ENCODE results near the gene IRX6. TPM values are rescaled to one million over a fixed set of nuclear protein-coding genes. Genes with fewer than 3 reads are reported as not detected.

The IRX6 gene
- total RNA-seq, 1 donor from 2014 or later = 0.13 TPM

DNA sequence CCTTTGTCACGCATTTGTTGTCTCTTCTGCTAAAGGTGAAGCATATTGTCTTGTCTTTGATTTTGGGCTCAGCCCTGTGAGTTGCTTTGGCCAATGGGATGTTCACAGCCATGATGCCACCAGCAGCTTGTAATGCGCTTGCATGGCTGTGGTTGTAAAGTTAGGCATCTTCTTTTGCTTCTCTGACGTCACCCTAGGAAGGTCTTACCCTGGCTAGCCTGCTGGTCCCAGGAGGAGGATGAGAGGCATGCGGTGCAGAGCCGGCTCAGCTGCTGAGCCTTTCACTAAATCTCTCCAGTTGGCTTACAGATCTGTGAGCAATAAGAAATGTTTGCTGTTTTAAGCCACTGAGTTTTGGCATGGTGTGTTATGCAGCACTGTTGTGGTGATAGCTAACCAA lies 40.8 kb downstream of the IRX6 start:
- no peak for DNase-seq (ENCODE audit: low read depth)

DNA sequence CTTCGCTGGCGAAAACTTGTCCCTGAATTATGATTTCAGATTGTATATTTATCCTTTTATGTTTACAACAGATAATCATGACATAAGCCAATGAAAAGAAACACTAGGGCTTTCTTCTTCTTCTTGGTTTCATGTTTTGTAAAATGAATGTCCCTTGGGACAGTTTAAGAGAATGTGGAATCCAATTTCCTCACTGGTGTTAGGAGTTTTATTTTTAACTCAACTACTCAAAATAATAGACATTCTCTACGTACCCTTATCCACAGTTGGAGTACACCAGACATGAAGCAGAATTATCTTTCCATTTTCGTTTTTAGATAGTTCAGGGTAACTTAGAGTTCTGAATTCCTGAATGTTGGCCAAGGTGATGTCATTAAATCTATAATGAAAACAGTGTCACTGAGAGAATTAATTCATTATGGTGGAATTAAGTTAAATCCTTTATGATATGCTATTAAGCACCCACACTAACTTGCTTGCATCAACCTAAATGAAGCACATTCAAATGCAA lies 43.4 kb downstream of the IRX6 start:
- peak; percentile 46 for DNase-seq (ENCODE audit: low read depth)

DNA sequence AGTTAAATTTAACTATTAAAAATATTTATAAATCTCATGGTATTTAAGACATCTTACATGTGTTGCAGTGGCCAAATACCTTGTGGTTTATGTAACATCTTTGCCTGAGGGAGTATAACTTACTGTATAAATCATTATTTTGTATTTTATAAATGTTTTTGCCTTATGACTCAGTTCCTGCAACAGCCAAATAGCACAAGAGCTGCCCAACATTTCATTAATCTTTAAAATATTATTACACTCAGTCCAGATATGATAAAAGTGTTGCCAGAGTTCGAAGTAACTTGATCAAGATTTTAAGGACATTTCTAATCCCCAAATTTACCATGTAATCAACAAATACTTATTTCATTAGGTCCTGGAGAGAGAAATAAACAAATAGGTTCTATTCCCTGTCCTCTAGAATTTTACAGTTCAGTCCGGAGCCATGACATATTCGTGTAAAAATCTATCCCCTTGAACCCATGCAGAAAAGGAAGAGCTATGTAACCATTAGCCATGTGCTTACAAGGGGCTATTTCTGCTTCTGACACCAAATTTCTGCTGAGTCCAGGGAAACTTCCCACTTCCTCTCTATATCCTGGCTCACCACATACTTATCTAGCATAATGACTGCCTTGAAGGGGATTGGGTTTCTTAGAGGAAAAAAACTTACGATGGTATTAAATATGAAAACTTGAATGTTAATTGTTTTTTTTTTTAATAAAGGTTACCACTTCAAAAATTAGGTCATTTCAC lies 44.0 kb downstream of the IRX6 start:
- DNase-seq (ENCODE audit: low read depth) = no peak

DNA sequence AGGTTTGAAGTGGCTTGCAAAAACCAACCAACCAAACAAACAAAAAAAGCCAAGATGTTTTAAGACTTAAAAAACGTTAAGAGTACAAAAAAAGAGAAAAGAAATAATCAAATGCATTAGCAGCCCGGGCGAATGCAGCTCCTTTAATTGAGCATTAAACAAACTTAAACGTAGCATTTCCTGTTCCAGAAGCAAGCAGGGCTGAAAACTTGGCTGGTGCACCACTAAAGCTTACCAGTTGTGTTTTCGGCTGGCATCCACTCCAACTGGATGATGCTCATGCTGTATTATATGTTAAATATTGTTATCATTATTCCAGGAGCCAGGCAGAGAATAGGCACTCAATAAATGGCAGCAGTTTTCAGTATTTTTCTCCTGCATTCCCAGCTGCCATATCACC lies 45.1 kb downstream of the IRX6 start:
- DNase-seq (ENCODE audit: low read depth) = no peak

DNA sequence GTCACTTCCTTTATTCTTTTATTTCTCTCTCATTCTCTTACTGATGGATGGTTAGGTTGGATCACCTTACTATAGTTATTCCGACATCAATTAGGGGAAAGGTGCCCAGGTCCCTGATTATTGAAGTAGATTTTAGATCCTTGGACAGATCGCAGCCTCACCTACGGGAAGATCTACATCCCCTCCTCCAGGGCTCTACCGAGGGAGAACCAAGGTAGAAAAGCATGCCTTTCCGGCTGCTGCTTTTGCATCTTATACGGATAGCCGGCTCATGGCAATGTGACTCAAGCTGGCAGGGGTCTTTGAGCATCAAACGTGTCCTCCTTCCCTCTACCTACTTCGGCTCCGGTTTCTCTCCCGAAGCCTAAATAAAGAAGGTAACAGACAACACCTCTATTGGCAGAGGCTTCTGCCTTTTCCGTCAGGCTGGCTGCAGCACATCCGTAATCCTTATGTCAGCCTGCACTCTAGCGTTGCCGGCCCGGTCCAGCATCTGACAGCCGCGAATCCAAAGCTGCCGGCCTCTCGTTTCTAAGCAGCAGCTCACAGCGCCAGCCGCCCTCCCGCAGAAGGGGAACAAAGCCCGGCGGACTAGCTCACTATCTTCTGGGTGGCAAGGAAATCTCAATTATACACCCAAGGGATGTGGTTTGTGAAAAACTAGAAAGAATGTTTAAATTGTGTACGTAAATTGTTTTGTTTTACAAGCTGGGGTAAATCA lies 46.9 kb downstream of the IRX6 start:
- DNase-seq (ENCODE audit: low read depth) = no peak

DNA sequence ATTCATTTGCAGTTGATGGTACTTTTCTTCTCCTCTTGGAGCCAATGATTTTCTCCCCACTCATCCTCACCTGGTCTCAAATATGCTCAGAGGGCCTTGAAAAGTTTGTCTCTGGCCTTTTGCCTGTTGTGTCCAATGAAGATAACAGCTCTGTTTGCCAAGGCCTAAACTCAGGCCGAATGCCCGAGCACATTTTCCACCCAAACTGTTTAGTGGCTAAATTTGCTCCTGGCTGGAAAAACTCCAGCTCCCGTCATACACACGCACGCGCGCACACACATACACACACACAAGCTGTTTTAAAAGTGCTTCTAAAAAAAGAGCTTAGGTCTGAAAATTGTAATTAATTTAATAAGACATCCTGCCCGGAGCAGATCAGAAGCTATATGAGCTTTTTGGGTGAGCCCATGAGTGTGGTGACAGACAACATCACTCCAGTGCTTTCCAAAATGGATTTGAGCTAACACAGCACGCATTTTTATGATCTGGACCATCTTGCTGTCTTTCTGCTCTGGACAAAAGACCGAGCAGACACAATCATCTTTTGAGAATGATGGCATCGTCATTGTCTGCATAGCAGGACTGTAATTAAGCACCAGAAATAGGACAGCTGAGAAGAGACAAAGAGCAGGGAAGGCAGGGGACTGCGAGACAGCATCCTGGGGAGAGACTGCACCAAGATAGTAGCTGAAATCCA lies 48.9 kb downstream of the IRX6 start:
- no peak for DNase-seq (ENCODE audit: low read depth)

DNA sequence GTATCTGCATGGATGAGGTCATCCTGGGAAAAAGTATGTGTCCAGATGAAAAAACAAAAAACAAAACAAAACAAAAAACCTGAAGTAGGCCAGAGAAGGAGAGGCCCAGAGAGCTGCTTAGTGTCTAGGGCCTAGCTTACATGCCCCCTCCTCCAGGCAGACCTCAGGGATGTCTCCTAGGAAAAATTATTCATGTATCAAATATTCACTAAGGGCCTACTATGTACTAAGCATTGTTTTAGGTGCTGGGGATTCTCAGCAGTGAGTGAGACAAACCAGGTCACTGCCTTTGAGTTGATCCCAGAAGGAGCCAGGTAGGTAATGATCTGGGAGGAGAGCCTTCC lies 49.5 kb downstream of the IRX6 start:
- no peak for DNase-seq (ENCODE audit: low read depth)

DNA sequence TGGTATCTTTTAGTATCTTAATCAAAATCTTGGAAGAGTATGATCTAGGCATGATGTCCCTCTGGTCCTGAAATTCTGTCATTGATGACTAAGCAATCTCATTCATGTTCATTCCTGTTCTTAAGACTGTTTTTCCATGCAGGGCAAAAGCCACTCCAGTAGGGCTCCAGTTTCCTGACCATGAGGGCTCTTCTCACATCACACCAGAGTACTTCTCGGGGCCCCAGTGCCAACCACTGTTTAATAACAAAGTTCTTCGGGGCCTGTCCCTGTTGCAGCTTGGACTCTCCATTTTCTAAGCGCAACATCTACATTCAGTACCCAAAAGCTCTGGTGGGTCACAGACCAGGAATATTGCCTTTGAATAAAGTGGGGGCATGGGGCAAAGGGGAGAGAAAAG lies 52.0 kb downstream of the IRX6 start:
- no peak for DNase-seq (ENCODE audit: low read depth)

DNA sequence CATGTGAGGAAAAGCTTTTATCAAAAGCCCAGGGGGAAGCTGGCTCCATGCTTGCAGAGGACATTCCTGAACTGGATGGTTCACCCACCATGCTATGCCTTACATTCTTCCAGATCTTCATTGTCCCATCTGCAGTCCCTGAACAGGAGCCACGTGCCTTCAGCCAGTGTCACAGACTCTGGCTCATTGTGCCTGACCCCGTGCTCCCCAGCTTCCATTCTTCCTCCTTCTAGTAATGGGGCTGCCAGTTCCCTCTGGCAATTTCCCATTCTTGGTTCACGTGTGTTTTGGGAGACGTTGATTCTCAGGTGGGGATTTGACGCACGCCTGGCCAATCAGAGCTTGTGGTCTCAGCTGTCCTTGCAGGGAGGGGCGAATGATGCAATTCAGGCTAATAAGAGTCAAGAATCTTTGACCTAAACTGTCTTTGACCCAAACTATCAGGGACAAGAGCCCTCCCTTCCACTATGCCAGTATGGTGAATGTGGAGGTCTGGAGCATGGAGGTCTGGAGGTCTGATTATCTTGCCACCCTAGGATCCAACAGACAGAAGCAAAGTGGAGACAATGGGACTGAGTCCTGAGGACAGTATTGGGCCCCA lies 52.7 kb downstream of the IRX6 start:
- DNase-seq (ENCODE audit: low read depth) = no peak

DNA sequence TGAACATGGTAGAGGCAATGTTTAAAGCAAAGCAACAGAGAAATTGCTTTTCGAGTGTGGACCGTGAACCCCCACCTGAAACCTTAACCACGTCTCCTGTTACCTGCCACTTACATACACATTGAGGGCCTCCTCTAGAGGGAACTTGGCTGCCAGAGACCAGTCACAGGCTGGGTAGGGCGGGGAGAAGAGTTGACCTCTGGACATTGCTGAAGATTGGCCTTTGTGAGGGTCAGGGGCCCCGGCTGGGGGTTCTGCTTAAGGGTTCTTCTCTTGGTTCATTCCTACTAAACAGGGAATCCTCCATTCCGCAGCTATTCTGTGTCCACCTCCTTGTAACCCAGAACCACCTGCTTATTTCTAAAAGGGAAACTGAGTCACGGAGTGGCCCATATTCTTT lies 53.8 kb downstream of the IRX6 start:
- DNase-seq (ENCODE audit: low read depth) = no peak

DNA sequence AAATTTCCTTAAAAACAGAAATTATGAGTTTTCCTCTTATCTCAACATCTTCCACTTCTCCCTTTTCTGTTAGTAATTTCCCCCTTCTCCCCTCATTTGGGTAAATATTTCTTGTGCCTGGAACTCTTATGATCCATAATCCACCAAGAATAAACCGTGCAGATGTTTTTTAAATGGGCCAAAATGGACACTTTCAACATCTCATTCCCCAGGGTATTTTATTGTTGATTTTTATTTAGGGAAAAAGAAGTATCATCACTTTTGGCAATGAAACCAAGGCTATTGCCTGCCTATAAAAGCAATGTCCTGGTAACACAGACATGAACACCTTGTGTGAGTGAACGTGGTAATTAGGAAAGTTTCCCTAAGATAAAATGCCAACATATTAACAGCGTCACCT lies 54.6 kb downstream of the IRX6 start:
- no peak for DNase-seq (ENCODE audit: low read depth)

DNA sequence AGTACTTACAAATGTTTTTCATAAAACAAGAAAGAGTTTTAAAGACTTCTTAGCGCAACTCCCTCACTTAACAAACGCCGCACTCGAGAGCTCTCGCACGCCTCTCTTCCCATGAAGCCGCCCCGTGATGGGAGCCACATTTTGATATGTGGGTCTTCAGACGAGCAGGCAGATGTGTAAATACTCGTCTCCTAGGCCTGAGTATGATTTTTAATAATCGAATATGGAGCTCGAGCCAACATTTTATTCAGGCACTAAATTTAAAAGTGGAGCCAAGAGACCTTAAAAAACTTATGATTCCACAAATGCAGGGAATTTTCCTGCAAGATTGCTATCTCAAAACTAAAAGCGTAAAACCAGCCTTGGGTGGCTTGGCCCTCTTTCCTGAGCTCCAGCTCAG lies 55.4 kb downstream of the IRX6 start:
- no peak for DNase-seq (ENCODE audit: low read depth)

DNA sequence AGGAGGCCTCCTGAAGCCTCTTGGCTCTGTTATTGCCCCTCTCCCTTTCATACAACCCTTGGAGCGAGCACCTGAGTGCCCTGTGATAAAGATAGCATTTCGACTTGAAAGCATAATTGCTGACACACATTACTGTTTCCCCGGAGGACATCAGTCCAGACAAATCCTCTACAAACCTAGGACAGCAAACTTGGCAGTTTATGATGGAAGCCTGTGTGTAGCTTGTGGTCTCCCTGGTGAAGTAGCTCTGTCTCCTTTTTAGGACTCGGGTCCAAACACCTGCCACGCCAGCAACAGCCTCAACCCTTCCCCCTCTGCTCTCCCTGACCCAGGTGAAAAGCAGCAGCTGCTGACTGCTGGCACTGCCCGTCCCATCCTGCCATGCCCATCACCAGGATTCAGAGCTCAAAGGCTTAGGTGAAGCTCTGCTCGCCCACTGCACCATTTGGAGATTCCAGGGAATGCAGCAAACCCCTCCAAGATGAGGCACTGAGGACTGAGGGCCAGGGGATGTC lies 55.9 kb downstream of the IRX6 start:
- DNase-seq (ENCODE audit: low read depth) = no peak

Other genes starting within 250 kb of the IRX6 start
- 191 and 204 TPM in 2 replicates for gene MMP2, start 155.0 kb downstream of the IRX6 start, total RNA-seq
- 5.8 and 6.2 TPM in 2 replicates for gene LPCAT2, start 184.9 kb downstream of the IRX6 start, total RNA-seq
- gene CAPNS2, start 242.5 kb downstream of the IRX6 start, total RNA-seq = not detected in 2 replicates